CD1c-positive myeloid dendritic cell (primary cell): ENCODE results near the gene TRAPPC11.
"Not testable (repeated sequence)": the region's sequence is repeated elsewhere in the genome, so short reads cannot be mapped to it uniquely, and the experiment has no call there.

Experiments
- DNase-seq: peaks from one replicate; pipeline ENCODE4 v3.0.0-alpha.2; 2016; ENCODE audit errors: extremely low spot score

Gene TRAPPC11

GRCh38 chr4:183721207-183722081, 62.4 kb downstream of the TRAPPC11 start:
- peak; percentile 44 for DNase-seq

- DNase-seq, result peak; percentile 79
Measured at GRCh38 chr4:183722731-183723560, 63.9 kb downstream of the TRAPPC11 start.

GRCh38 chr4:183723561-183724228, 64.6 kb downstream of the TRAPPC11 start:
- DNase-seq, result no peak

GRCh38 chr4:183725585-183725984, 66.5 kb downstream of the TRAPPC11 start:
- not testable (repeated sequence) for DNase-seq

- DNase-seq, result no peak
Measured at GRCh38 chr4:183727482-183727881, 68.4 kb downstream of the TRAPPC11 start.

GRCh38 chr4:183728223-183729068, 69.4 kb downstream of the TRAPPC11 start:
- no peak for DNase-seq

GRCh38 chr4:183729069-183729406, 69.9 kb downstream of the TRAPPC11 start:
- DNase-seq, result no peak

- no peak for DNase-seq
Measured at GRCh38 chr4:183729430-183730328, 70.6 kb downstream of the TRAPPC11 start.

GRCh38 chr4:183732296-183732695, 73.2 kb downstream of the TRAPPC11 start:
- DNase-seq, result no peak

- DNase-seq, result no peak
Measured at GRCh38 chr4:183733181-183733580, 74.1 kb downstream of the TRAPPC11 start.

GRCh38 chr4:183738081-183738673, 79.1 kb downstream of the TRAPPC11 start:
- DNase-seq, result no peak

GRCh38 chr4:183738961-183739360, 79.9 kb downstream of the TRAPPC11 start:
- no peak for DNase-seq

GRCh38 chr4:183746305-183747229, 87.5 kb downstream of the TRAPPC11 start:
- DNase-seq, result no peak

GRCh38 chr4:183747380-183747779, 88.3 kb downstream of the TRAPPC11 start:
- DNase-seq, result no peak

- no peak for DNase-seq
Measured at GRCh38 chr4:183747931-183748670, 89.0 kb downstream of the TRAPPC11 start.

GRCh38 chr4:183751106-183751505, 92.0 kb downstream of the TRAPPC11 start:
- no peak for DNase-seq

GRCh38 chr4:183755596-183755995, 96.5 kb downstream of the TRAPPC11 start:
- no peak for DNase-seq

- no peak for DNase-seq
Measured at GRCh38 chr4:183757060-183757459, 98.0 kb downstream of the TRAPPC11 start.
